ENCODE measurements around the gene CAMK2D. TPM values are rescaled to one million over a fixed set of nuclear protein-coding genes. Genes with fewer than 3 reads are reported as not detected.

The CAMK2D gene
- total RNA-seq, 1 experiment from 2014 or later, result 9.0 TPM

DNA sequence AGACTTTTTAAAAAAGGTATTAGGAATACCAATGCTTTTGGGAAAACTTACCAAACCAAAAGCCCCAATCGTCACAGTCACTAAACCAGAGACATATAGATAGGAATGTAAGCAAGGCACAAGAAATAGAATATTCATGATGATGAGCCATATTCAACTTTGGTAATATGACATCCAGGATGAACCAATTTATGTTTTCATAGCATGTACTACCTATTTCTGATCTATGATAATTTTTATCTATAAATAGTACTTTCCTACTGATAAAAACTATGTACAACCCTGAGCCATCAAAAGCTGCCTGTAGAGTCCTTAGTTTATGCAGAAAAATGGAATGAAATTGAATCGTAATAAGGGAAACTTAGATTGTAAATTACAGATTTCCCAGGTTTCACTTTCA is 18.9 kb downstream of the CAMK2D start:
- H3K4me3 Mint-ChIP-seq, result no peak overlapping the region
- no CpG with 5 or more reads among the region's 2 CpGs for WGBS (ENCODE audit: extremely low coverage, insufficient read length, low lambda C conversion rate)
- no peak overlapping the region for H2BK20ac ChIP-seq (ENCODE audit: low read depth, low read length, poor library complexity, severe bottlenecking)

More for the DNA sequence above, 18.9 kb downstream of the CAMK2D start:
- no peak overlapping the region for H2AFZ ChIP-seq (ENCODE audit: low read length)
- H2BK120ac ChIP-seq (ENCODE audit: low read depth, low read length, poor library complexity, severe bottlenecking), result no peak overlapping the region
- H3T11ph ChIP-seq (ENCODE audit: low read length), result no peak overlapping the region
- TF ChIP-seq, protein P1, sequence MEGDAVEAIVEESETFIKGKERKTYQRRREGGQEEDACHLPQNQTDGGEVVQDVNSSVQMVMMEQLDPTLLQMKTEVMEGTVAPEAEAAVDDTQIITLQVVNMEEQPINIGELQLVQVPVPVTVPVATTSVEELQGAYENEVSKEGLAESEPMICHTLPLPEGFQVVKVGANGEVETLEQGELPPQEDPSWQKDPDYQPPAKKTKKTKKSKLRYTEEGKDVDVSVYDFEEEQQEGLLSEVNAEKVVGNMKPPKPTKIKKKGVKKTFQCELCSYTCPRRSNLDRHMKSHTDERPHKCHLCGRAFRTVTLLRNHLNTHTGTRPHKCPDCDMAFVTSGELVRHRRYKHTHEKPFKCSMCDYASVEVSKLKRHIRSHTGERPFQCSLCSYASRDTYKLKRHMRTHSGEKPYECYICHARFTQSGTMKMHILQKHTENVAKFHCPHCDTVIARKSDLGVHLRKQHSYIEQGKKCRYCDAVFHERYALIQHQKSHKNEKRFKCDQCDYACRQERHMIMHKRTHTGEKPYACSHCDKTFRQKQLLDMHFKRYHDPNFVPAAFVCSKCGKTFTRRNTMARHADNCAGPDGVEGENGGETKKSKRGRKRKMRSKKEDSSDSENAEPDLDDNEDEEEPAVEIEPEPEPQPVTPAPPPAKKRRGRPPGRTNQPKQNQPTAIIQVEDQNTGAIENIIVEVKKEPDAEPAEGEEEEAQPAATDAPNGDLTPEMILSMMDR (conservative IDR thresholded peaks at IDR 0.05), result no peak
- no peak overlapping the region for H3K14ac ChIP-seq (ENCODE audit: insufficient read depth, low read length)
- no peak overlapping the region for H2AK5ac ChIP-seq (ENCODE audit: insufficient read length, low read length)
- no peak overlapping the region for H2BK15ac ChIP-seq (ENCODE audit: low read depth, low read length)
- H3K4me1 Mint-ChIP-seq, result peaks cover 8 to 11% of the 10 kb centered on the region in 2 experiments
- H3K18ac ChIP-seq (ENCODE audit: insufficient read length, low read depth, low read length), result no peak overlapping the region
- no peaks in the 10 kb centered on the region for H3K79me2 ChIP-seq (ENCODE audit: insufficient read depth, low read length)
- H3K23ac ChIP-seq (ENCODE audit: insufficient read length, low read depth, low read length), result no peak overlapping the region
- H3K27me3 Mint-ChIP-seq (ENCODE audit: low read depth), result no peaks in the 10 kb centered on the region
- no peak overlapping the region for H4K8ac ChIP-seq (replicated peaks; ENCODE audit: insufficient read length, low read depth, low read length)
- H3K23me2 ChIP-seq (ENCODE audit: insufficient read length, low read depth, low read length, poor library complexity, severe bottlenecking), result no peaks in the 10 kb centered on the region
- H3K27me3 ChIP-seq (ENCODE audit: insufficient read depth, low read length), result no peaks in the 10 kb centered on the region
- H2BK5ac ChIP-seq (ENCODE audit: insufficient read length, low read length), result no peak overlapping the region
- no peak overlapping the region for H3K4me2 ChIP-seq (ENCODE audit: insufficient read depth, insufficient read length, low read length)
- H2BK12ac ChIP-seq (ENCODE audit: insufficient read length, low read depth, low read length), result no peak overlapping the region
- no peak overlapping the region for H4K91ac ChIP-seq (ENCODE audit: insufficient read length, low read depth, low read length)
- H3K9me3 ChIP-seq (ENCODE audit: control insufficient read depth, low read depth, low read length), result no peaks in the 10 kb centered on the region
- H4K20me1 ChIP-seq (ENCODE audit: control insufficient read depth, insufficient read depth, insufficient read length), result no peaks in the 10 kb centered on the region
- H4K5ac ChIP-seq (ENCODE audit: insufficient read length, low read depth, low read length), result no peak overlapping the region
- H3K27ac Mint-ChIP-seq, result no peak overlapping the region
- no peak overlapping the region for H3K27ac ChIP-seq (ENCODE audit: insufficient read length, low read depth, low read length)
- DNase-seq, result no peak
- no peaks in the 10 kb centered on the region; the same call in 1 of the 2 replicates for H3K4me1 ChIP-seq (ENCODE audit: insufficient read depth, low read length)
- H3K36me3 Mint-ChIP-seq (ENCODE audit: insufficient read depth in 1 of 3, low read depth in 3 of 3), result no peaks in the 10 kb centered on the region
- no peak overlapping the region for H3K4ac ChIP-seq (ENCODE audit: low read depth, low read length)
- H3K56ac ChIP-seq (ENCODE audit: insufficient read length, low read depth, low read length), result no peak overlapping the region
- no peaks in the 10 kb centered on the region for H3K9me3 Mint-ChIP-seq
- H3K9ac ChIP-seq (ENCODE audit: extremely low read depth, insufficient read length, low read length), result no peak overlapping the region
- H3K79me1 ChIP-seq (ENCODE audit: insufficient read depth, low read depth, low read length, poor library complexity, severe bottlenecking), result no peaks in the 10 kb centered on the region
